CD1c-positive myeloid dendritic cell (primary cell): Measurements from ENCODE around the gene EIF4G3.
"Not testable (repeated sequence)": the region's sequence is repeated elsewhere in the genome, so short reads cannot be mapped to it uniquely, and the experiment has no call there.

Source experiments
- DNase-seq: peaks from one replicate; pipeline ENCODE4 v3.0.0-alpha.2; 2016; ENCODE audit errors: extremely low spot score

Gene EIF4G3

DNA sequence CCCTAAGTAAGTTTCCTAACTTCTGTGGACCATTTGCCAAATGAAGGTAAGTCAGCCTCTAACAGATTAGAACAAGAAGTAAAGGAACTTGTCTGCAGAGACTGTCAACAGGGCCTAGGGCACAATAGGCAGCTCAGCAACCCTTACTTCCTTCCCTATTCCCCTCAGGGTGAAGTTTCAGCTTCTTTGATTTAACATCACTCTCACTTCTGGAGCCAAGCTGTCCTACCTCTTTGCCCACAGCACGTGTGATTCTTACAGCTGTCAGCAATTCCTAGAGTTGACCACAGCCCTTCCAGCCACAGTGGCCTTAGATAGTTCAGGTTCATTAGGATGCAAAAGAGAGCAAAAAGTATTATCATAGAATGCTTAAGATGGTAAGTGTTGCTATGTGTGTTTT, 7.6 kb upstream of the EIF4G3 start:
- peak; percentile 55 for DNase-seq

DNA sequence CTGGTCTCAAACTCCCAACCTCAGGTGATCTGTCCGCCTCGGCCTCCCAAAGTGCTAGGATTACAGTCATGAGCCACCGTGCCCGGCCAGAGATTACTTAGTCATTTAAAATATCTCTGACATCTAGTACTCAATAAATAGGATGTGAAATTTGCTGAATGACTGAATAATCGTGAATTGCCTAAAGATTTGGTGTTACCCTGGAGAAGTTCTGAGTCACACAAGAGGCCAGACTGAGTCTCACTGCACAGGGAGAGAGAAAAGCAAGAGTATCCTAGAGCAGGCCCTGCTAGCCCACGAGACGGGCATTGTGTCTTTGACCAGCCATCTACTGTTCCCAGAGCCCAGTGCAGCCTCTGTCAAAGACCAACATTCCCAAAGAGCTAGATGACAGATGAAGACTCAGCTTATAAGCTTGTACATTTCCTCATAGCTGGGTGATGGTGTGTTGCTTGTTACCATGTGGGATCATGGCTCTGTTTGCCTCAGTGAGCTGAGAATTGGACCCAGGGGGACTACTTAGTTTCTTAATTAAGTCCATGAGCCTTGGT, 5.6 kb upstream of the EIF4G3 start:
- DNase-seq, result peak; percentile 75

DNA sequence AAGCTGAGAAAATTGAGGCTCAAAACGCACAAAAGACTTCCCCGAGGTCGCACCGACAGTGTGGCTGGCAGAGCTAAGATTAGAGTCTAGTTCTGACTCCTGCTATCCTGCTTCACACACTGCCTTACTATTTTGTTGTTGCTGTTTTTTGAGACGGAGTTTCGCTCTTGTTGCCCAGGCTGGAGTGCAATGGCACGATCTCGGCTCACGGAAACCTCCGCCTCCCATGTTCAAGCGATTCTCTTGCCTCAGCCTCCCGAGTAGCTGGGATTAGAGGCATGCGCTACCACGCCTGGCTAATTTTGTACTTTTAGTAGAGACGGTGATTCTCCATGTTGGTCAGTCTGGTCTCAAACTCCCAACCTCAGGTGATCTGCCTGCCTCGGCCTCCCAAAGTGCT, 1.6 kb upstream of the EIF4G3 start:
- not testable (repeated sequence) for DNase-seq

DNA sequence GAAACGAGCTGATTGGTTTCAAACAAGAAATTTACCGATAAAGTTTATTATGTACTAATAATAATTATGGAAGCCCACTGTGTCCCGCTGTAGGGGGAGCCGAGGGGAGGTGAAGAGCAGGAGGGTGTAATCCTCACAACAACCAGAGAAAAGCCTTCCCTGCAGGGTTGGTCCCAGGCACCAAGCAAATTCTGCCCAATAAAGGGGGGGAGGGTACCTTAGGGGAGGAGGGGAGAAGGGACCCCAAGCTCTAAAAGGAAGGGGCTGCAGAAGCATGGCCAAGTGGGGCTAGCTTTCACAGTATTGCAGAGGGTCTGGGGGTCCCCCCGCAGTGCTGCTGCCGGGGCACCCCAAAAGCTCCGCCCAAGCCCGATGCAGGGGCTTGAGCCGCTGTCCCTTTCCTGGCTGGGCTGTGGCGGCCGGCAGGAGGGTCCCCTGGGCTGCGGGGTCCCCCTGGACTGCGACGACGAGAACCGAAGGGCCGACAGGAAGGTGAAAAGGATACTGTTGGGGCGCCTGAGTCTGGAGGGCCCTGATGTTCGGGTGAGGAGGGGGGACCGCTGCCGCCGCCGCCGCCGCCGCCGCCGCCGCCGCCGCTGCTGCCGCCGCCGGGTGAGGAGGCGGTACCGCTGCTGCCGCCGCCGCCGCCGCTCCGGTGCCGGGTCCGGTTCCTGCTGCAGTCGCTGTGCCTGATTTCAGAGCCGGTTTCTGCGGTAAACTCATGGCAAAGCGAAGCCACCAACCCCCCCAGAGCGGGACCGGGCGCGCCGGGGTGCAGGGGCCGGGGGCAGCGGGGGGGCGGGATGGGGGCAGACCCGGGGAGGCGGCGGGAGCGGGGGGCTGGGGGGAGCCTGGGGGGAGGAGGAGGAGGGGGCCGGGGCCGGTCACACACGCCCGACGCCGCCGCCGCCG, 771 bp downstream of the EIF4G3 start:
- peak; percentile 42 for DNase-seq

DNA sequence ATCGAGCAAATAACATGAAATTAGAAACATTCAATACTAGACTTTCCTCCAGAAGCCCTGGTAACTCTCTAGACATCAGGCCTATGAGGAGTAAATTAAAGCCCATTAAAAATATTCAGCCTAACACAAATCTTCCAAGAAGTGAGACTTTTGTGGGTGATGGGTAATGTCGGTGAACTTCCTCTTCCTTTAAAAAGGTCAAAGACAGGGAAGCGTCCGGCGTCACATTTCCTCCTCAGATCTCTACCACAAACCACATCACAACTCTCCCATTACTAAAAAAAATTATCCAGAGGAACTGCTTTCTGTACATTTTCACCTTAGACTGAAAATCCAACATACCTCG, 1.4 kb downstream of the EIF4G3 start:
- DNase-seq, result peak; percentile 90

DNA sequence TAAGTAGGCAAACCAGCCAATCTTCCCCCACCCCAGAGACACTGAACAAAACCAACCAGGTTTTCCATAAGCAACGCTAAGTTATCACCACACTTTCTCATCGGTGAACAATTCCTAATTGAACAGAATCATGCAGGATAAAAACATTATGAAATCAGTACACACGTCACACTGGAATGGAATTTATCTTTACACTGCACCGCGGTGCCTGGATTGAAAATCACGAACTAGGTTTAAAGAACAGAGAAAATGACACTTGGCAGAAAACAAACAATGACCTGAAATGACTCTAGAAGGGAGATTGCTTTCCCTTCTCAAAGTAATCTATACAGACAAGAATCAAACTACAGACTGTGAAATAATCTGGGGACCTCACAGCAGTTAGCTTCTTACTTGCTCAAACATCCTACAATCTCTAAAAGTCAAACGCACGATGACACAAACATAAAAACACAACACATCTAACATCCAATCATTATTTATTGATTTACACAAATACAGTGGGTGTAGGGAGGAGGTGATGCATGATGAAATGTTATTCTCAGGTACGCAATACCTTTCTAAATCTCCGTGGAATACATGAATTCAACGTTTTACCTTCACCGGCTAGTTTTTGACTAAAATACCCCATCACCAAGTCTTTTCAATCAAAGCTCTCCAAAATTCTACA, 1.9 kb downstream of the EIF4G3 start:
- DNase-seq, result no peak

DNA sequence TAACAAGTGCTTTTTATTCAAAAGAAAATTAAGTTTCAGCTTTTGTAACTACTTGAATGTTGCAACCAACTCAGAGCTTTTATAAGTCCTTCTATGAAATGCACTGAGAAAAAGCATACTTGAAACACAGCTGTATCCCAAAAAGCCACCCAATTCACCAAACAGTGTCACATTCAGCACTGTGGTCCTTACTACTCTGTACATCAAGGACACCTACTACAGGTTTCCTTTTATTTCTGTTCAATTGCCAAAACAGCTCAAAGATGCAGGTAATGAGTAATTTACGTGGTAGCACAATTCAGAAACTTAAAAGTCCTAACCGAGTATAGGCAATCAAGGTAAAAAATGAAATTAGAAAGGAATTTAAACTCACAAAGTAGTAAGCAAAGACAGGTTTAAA, 2.5 kb downstream of the EIF4G3 start:
- no peak for DNase-seq

DNA sequence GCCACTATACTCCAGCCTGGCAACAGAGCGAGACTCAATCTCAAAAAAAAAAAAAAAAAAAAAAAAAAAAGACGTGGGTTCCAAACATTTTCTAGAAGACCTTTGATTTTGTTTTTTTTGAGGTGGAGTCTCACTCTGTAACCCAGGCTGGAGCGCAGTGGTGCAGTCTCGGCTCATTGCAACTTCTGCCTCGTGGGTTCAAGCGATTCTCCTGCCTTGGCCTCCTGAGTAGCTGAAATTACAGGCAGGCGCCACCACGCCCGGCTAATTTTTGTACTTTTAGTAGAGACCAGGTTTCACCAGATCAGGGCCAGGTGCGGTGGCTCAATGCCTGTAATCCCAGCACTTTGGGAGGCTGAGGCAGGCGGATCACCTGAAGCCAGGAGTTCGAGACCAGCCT, 3.6 kb downstream of the EIF4G3 start:
- DNase-seq, result not testable (repeated sequence)

DNA sequence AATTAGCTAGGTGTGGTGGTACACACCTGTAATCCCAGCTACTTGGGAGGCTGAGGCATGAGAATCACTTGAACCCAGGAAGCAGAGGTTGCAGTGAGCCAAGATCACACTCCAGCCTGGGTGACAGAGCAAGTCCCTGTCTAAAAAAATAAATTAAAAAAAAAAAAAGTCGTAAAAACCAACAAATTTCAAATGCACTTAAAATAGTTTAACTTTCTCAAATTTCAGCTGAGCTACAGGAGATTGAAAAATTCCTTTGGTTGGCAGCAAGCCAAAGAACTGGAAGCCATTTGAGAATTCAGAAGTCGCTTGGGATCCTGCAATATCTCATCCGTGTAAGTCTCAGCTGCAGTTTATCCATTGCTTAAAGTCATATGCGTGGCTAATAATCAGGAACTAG, 5.9 kb downstream of the EIF4G3 start:
- not testable (repeated sequence) for DNase-seq

DNA sequence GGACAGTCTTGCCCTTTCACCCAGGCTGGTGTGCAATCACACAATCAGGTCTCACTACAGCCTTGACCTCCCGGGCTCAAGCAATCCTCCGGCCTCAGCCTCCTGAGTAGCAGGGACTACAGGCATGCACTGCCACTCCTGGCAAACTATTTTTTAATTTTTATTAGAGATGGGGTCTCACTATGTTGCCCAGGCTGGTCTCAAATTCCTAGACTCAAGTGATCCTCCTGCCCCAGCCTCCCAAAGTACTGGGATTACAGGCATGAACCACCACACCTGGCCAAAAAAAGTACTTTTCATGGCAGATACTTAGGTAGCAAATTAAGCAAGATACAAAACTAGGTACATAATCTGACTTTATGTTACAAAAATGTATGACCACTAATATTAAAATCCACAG, 8.3 kb downstream of the EIF4G3 start:
- no peak for DNase-seq

DNA sequence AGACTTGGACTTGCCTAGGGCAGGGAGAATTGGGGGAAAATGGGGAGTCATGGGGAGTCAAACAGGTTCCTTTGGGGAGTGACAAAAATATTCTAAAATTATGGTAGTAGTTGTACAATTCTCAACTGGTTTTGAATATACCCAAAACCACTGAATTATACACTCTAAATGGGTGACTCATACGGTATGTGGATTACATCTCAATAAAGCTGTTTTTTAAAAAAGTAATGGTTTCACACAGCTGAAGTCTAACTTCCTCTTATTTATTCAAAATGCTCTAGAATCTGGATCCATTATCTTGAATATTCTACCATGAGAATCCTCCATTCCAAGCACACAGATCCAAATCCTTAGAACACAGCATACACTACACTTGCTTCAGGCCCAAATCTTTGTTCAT, 11.1 kb downstream of the EIF4G3 start:
- DNase-seq, result peak; percentile 53

DNA sequence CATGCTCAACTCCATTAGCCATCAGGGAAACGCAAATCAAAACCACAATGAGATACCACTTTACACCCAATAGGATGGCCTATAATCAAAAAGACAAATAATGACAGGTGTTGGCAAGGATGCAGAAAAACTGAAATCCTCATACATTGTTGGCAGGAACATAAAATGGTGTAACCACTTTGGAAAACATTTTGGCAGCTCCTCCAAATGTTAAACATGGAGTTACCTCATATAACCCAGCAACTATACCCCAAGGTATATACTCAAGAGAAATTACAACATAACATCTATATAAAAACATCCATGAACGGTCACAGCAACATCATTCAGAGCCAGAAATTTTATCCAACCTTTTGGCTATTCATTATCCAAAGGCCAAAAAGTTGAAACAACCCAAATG, 11.6 kb downstream of the EIF4G3 start:
- no peak for DNase-seq

DNA sequence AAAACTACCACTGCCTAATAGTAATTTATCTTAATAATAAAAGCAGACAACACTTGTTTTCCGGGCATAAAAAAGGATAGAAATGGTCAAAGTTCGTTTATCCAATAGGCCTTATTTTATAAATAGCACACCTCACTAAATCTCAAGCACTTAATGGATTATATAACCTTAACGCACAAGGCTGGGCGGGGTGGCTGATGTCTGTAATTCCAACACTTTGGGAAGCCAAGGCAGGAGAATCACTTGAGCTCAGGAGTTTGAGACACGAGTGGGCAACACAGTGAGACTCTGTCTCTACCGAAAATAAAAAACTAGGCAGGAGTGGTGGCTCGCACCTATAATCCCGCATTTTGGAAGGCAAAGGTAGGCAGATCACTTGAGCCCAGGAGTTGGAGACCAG, 12.4 kb downstream of the EIF4G3 start:
- DNase-seq, result no peak

DNA sequence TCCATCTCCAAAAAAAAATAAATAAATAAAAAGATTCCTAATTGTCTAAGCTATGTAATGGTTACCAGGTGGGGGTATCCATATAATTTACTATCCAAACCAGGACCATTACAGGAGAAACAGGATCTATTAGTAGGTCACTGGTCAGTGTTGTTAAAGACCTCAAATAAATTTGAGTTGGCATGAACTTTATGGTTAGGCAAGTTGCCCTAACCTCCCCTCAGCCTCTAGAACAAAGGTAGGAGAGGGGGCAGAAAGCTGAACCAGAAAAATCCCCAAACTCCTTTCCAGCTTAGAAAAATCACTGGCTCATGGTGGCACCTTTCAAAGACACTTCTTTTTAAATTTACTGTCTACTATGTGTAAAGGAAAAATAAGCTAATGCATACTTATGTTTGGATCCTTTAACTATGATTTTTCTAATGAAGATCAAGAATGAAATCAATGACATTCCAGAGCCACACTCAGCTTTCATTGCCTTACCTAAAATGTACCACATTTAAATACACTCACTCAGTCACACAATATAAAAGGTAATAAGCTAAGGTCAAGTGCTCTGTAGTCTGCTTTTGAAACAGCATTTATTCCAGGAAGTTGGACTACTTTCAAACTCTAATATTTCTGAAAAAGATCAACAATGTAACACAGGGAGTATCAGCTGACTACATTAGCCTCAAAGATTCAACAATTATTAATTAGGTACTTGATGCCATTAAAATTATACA, 13.8 kb downstream of the EIF4G3 start:
- no peak for DNase-seq

DNA sequence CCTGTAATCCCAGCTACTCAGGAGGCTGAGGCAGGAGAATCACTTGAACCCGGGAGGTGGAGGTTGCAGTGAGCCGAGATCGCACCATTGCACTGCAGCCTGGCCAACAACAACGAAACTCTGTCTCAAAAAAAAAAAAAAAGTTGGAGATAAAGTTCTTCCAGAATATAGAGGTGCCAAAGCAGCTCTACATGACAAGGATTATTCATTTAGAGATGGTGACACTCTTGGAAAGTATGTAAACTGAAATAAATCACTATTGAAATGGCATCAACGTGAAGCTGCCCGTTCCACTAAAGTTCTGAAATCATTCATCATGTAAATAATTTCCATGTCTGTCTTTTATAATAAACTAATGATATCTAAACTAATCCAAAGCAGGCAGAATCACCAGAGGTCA, 14.9 kb downstream of the EIF4G3 start:
- DNase-seq, result no peak

DNA sequence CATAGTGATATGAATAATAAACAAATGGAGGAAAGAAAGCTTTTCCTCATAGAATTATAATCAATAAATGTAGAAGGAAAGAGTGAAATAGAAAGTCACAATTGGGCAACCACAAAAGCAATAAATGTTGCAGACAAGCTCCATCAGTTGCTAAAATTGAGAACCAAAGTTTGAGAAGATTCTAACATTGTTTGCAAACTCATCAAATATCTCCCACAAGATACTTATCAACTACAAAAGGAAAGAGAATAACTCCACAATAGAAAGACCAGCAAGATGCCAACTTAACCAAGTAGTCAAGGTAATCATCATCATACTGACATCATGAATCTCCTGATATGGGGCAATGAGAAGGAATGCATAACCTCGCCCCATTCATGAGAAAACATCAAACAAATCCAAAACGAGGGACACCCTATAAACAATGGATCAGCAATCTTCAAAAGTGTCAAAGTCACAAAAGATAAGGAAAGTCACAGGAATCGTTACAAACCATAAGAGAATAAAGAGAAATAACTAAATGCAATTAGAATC, 16.4 kb downstream of the EIF4G3 start:
- DNase-seq, result no peak

DNA sequence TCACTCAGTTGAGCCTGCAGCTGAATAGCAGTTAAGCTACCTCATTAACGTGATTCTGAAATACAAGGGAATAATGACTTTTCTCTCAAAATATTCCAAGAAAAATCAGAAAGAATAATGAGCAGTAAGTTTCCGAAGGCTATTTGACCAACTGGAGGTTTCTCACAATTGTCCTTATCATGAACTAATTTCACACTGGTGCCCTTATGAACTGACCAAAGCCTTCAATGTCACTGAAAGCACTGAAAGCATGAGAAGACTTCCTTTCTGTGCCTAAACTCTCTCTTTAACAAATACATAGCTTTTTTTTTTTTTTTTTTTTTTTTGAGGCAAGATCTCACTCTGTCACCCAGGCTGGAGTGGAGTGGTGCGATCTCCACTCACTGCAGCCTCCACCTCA, 18.8 kb downstream of the EIF4G3 start:
- DNase-seq, result no peak

DNA sequence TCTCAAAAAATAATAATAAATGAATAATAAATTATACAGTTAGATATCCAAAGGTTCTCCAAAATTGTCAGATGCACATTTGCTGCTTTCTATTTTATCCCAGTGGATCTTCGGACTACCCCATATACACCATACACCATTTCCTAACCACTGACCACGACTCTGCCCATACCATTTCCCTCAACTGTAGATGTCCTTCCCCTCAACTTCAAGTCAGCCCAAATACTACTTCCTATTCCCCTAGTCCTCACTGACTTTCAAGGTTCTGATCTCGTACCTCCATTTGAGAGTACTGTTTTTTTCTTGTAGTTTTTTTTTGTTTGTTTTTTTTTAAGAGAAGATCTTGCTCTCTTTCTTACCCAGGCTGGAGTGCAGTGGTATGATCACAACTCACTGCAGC, 19.6 kb downstream of the EIF4G3 start:
- no peak for DNase-seq

DNA sequence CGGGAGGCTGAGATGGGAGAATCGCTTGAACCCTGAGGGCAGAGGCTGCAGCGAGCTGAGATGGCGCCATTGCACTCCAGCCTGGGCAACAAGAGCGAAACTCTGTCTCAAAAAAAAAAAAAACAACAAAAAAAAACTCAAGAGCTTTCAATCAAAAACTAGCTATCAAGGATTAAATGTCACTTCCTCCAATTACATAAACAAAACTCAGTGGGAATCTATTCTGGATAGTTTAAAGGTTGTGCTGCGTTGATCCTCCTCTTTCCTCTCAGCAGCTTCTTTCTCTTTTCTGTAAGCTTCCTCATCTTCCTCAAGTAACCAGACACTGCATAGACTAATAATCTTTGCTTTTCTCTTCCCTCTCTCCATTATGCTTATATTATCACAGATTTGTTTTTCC, 20.7 kb downstream of the EIF4G3 start:
- DNase-seq, result no peak

DNA sequence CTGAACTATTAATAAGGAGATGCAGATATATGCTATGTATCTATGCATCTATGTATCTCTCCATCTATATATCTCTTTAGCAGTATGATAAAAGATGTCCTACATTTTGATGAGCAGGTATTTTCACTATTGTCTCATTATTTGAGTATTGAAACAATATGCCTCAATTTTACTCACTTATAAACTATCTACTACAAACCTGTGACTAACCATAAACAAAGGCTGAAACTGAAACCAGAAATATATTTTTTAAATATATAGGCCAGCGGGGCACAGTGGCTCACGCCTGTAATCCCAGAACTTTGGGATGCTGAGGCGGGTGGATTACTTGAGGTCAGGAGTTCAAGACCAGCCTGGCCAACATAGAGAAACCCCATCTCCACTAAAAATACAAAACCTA, 22.0 kb downstream of the EIF4G3 start:
- no peak for DNase-seq

DNA sequence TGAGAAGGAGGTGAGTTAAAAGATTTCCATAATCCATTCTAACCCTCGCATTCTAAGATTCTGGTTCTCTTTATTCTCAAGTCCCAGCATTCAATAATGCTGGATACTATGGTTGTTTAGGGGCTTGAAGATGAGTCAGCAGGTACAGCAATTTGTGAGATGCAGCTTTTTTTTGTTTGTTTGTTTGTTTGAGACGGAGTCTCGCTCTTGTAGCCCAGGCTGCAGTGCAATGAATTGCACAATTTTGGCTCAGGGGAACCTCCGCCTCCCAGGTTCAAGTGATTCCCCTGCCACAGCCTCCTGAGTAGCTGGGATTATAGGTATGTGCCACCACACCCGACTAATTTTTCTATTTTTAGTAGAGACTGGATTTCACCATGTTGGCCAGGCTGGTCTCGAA, 23.3 kb downstream of the EIF4G3 start:
- DNase-seq, result no peak

DNA sequence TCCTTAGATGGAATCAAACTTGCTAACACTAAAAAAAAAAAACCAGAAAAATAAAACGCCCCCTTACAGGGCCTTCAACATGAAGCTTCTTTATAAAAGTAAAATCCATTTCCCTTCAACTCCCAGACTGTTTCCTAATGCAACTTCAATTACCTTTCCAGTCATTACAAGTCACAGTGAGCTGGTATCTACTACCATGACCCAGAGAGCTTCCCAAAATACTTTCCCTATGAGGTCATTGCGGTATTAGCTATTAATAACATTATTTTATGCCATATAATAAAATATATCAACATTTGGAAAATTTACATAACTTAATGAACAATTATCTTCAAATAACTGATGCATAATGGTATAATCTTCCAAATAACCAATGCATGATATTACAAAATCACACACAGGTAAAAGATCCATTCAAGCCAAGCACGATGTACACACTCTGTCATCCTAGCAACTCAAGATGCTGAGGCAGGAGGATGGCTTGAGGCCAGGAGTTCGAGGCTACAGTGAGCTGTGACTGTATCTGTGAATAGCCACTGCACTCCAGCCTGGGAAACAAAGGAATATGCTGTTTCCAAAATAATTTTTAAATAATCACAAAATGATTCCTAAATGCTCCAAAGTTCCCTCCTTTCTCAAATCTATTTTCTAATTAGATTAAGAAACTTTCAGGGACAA, 24.1 kb downstream of the EIF4G3 start:
- DNase-seq, result no peak
